GM12878 (cell line): ENCODE measurements around the gene STK11. TPM values are rescaled to one million over a fixed set of nuclear protein-coding genes. Genes with fewer than 3 reads are reported as not detected.
A peak's percentile ranks its signal among the peaks of the same experiment; 100 is the strongest.

Experiments used
- ATAC-seq: fragments of 200-7000 bp; cut with Tn5 transposase; 3 replicates; pipeline ENCODE4 v1.9.1; 2020; ENCODE audit warnings: mild to moderate bottlenecking, moderate library complexity
- BruUV-seq: library from RNA; stranded (reverse); fragments of 400-500 nt; replicated peaks from 2 replicates; lab custom pipeline; 2021; lab: Mats Ljungman, UMichigan
- CTCF ChIA-PET: fragments of 300-600 bp; sonication (Branson Sonifier 250); formaldehyde crosslinking; extraction: SDS; loops from one replicate; lab custom pipeline; 2021; ENCODE audit warnings: inconsistent platforms; lab: Yijun Ruan, JAX
- POLR2A ChIA-PET: fragments of 350-600 bp; formaldehyde crosslinking; extraction: SDS; loops from one replicate; lab custom pipeline; 2021; ENCODE audit warnings: inconsistent platforms; lab: Charles Lee
- RAD21 ChIA-PET: fragments of 300-600 bp; sonication (Branson Sonifier 250); formaldehyde crosslinking; loops from one replicate; lab custom pipeline; 2023; ENCODE audit warnings: antibody characterized with exemption; ENCODE audit not compliant: unreplicated experiment; lab: Charles Lee
- SMC1A ChIA-PET: fragments of 300-600 bp; sonication (Branson Sonifier 250); formaldehyde crosslinking; loops from one replicate; lab custom pipeline; 2023; ENCODE audit not compliant: unreplicated experiment, uncharacterized antibody; lab: Charles Lee
- DNase-seq: peaks from one replicate; pipeline ENCODE4 v3.0.0-alpha.2; 2011; ENCODE audit warnings: low read depth, low spot score
- FAIRE-seq: peaks from 3 replicates; lab custom pipeline; 2011; peaks lifted over from hg19 to GRCh38; lab: Jason Lieb, UNC
- H2AFZ ChIP-seq: 2 replicates; pipeline ENCODE4 v1.6.0; 2011; ENCODE audit warnings: low read depth, low read length, control low read depth; ENCODE audit not compliant: control insufficient read depth
- H3K27ac ChIP-seq: 2 replicates; pipeline ENCODE4 v1.5.1; 2011; ENCODE audit warnings: control low read depth; ENCODE audit not compliant: control insufficient read depth, insufficient read depth
- H3K27me3 ChIP-seq, 2 experiments: replicated peaks in 1 of 2; 2 replicates each; pipeline versions ENCODE4 v1.6.0 to v1.6.1; 2011; ENCODE audit warnings: low read length in 1 of 2; ENCODE audit not compliant: control insufficient read depth in 2 of 2, insufficient read depth in 2 of 2
- H3K36me3 ChIP-seq, 2 experiments: 2 replicates each; pipeline ENCODE4 v1.5.1; 2011; ENCODE audit warnings: low read length in 1 of 2; ENCODE audit not compliant: control insufficient read depth in 2 of 2, insufficient read depth in 2 of 2
- H3K4me1 ChIP-seq: 2 replicates; pipeline ENCODE4 v1.6.1; 2011; ENCODE audit warnings: mild to moderate bottlenecking, low read length, moderate library complexity, mixed read lengths; ENCODE audit not compliant: control insufficient read depth, insufficient read depth
- H3K4me2 ChIP-seq: 2 replicates; pipeline ENCODE4 v1.6.0; 2011; ENCODE audit warnings: control low read depth; ENCODE audit not compliant: control insufficient read depth, insufficient read depth
- H3K4me3 ChIP-seq: fragments of 200-600 bp; sonication (generic); 2 replicates; pipeline ENCODE4 v1.5.1; 2016
- H3K79me2 ChIP-seq: 2 replicates; pipeline ENCODE4 v1.6.0; 2011; ENCODE audit warnings: low read length; ENCODE audit not compliant: control insufficient read depth, insufficient read depth
- H3K9ac ChIP-seq: 2 replicates; pipeline ENCODE4 v1.8.0; 2011; ENCODE audit warnings: low read length, control low read depth, mixed read lengths; ENCODE audit not compliant: control insufficient read depth, insufficient read depth
- H3K9me3 ChIP-seq: replicated peaks from 3 replicates; pipeline ENCODE4 v1.5.1; 2011; ENCODE audit warnings: mild to moderate bottlenecking, low read length; ENCODE audit not compliant: control insufficient read depth, insufficient read depth
- H4K20me1 ChIP-seq: 2 replicates; pipeline ENCODE4 v1.6.0; 2011; ENCODE audit not compliant: control insufficient read depth, insufficient read depth
- NRF1 ChIP-seq: conservative IDR thresholded peaks from 2 replicates; pipeline ENCODE4 v1.6.1; 2011; ENCODE audit warnings: mild to moderate bottlenecking, low read depth, low read length, improper control_type of control experiment
- POLR2A ChIP-seq: IDR thresholded peaks from 2 replicates; pipeline ENCODE4 v1.6.1; 2011; ENCODE audit warnings: low read depth, mild to moderate bottlenecking, low read length
- REST ChIP-seq: IDR thresholded peaks from 2 replicates; pipeline ENCODE4 v1.6.1; 2012; ENCODE audit warnings: mild to moderate bottlenecking, low read depth, low read length
- ZNF687 ChIP-seq: fragments of 450-650 bp; IDR thresholded peaks from 2 replicates; pipeline ENCODE4 v1.6.1; 2017; ENCODE audit warnings: mild to moderate bottlenecking, moderate library complexity
- WGBS: methylation state at CpG from one replicate; pipeline ENCODE4 v1.1.6; 2016; ENCODE audit warnings: low lambda C conversion rate; ENCODE audit not compliant: insufficient replicate concordance, insufficient coverage; ENCODE audit errors: missing lambda C conversion rate; 5-methylcytosine and 5-hydroxymethylcytosine counted together
- in situ Hi-C: fragments of 300-500 bp; cut with MboI; formaldehyde crosslinking; loops from 9 replicates; pipeline ENCODE4 v1.14.3; 2018; ENCODE audit warnings: mixed read lengths
- intact Hi-C: fragments of 100-400 bp; cut with micrococcal nuclease; formaldehyde crosslinking; loops from one replicate; pipeline ENCODE4 v1.14.2; 2022; ENCODE audit not compliant: unreplicated experiment
- polyA plus RNA-seq, 11 experiments: library from polyadenylated mRNA; depleted of rRNA in 4 of 11; unstranded in 6 of 11; stranded (reverse) in 5 of 11; fragments of >200 nt; fragmentation: Nextera tagmentation in 4 of 11; fragmentation: Illumina TruSeq in 1 of 11; extraction: Ambion mirVana in 4 of 11; extraction: Trizol in 1 of 11; gene quantifications; 1 replicate in 1 of 11; 2 replicates in 10 of 11; pipeline versions ENCODE4 v1.2.1 to v1.2.3, GENCODE V29; 2011 to 2016; ENCODE audit warnings: inconsistent platforms in 2 of 11, missing spikeins in 2 of 11, low read depth in 1 of 11
- total RNA-seq, 4 experiments: library from RNA; depleted of rRNA in 3 of 4; stranded (reverse); fragments of >200 nt in 3 of 4; fragmentation: Illumina TruSeq in 1 of 4; extraction: Trizol in 1 of 4; gene quantifications; 2 replicates each; pipeline versions ENCODE4 v1.2.1 to v1.2.3, GENCODE V29; 2013 to 2021

STK11 gene
- total and polyA plus RNA-seq, 10 of the 15 experiments (the other 5 are each of a cell fraction or from before 2014, with no cell fraction given): 0.33 to 71.0 (median 23.8) TPM

- intact Hi-C loops: no loop called here
- SMC1A ChIA-PET: no interaction called here
- BruUV-seq: no TSS peak
- CTCF ChIA-PET: no interaction called here
- Histone ChIP-seq H3K27ac (no peak overlapping the region), H4K20me1 (no peaks in the 10 kb centered on the region; the same call in none of the 2 replicates), H3K4me1 (no peaks in the 10 kb centered on the region), H3K4me3 (no peak overlapping the region), H3K9me3 (no peaks in the 10 kb centered on the region), H3K36me3 (peaks cover 0 to 2% of the 10 kb centered on the region in 2 experiments; a peak in 2 of 4 replicates), H2AFZ (no peak overlapping the region), H3K9ac (no peak overlapping the region), H3K27me3 (no peaks in the 10 kb centered on the region), H3K4me2 (no peak overlapping the region), H3K79me2 (no peaks in the 10 kb centered on the region; the same call in 1 of the 2 replicates)
- TF ChIP-seq POLR2A (peak; percentile 16; the same call in 1 of the 2 replicates), NRF1 (no peak)
- no peak for ATAC-seq
- RAD21 ChIA-PET: no interaction called here
- POLR2A ChIA-PET: no interaction called here
- FAIRE-seq: no peak
- 93% methylated on average over 32 of the region's 32 CpGs for WGBS
- no peak for DNase-seq
- in situ Hi-C loops: no loop called here
These were observed 46.6 kb upstream of the STK11 start for GRCh38 chr19:1158885-1159448.

- POLR2A ChIA-PET: no interaction called here
- WGBS: 92% methylated on average over 31 of the region's 31 CpGs
These were observed 45.5 kb upstream of the STK11 start for GRCh38 chr19:1159864-1160595.

More at GRCh38 chr19:1159864-1160595, 45.5 kb upstream of the STK11 start:
- peak; percentile 36; the same call in 1 of the 2 replicates for TF ChIP-seq POLR2A
- no peak for TF ChIP-seq REST
- TF ChIP-seq ZNF687: no peak
- Histone ChIP-seq H2AFZ (no peak overlapping the region), H3K27me3 (no peaks in the 10 kb centered on the region), H3K9me3 (no peaks in the 10 kb centered on the region), H3K79me2 (no peaks in the 10 kb centered on the region; the same call in 1 of the 2 replicates), H4K20me1 (no peaks in the 10 kb centered on the region; the same call in 1 of the 2 replicates), H3K4me2 (no peak overlapping the region), H3K27ac (no peak overlapping the region), H3K36me3 (no peaks in the 10 kb centered on the region; a peak in 2 of 4 replicates), H3K4me3 (no peak overlapping the region), H3K4me1 (no peaks in the 10 kb centered on the region), H3K9ac (no peak overlapping the region)
- CTCF ChIA-PET: no interaction called here
- no peak for ATAC-seq
- SMC1A ChIA-PET: no interaction called here
- in situ Hi-C loops: no loop called here
- RAD21 ChIA-PET: no interaction called here
- no TSS peak for BruUV-seq
- no peak for FAIRE-seq
- intact Hi-C loops: no loop called here
- DNase-seq: no peak
